Mucosa of descending colon (tissue), 3 donors: ENCODE data around the gene ACACA. TPM values are rescaled to one million over a fixed set of nuclear protein-coding genes. Genes with fewer than 3 reads are reported as not detected.
A peak's percentile ranks its signal among the peaks of the same experiment; 100 is the strongest.

ENCODE experiments used
- ATAC-seq: fragments of 200-7000 bp; cut with Tn5 transposase; one replicate; pipeline ENCODE4 v1.9.1; 2020; ENCODE audit warnings: mild to moderate bottlenecking, moderate library complexity
- DNase-seq, 3 donors: peaks; one replicate each; pipeline ENCODE4 v3.0.0-alpha.2; 2020
- H3K36me3 ChIP-seq: fragments of 200-600 bp; one replicate; pipeline ENCODE4 v1.8.0; 2021; ENCODE audit warnings: low read depth, mild to moderate bottlenecking
- H3K4me1 ChIP-seq: fragments of 200-600 bp; one replicate; pipeline ENCODE4 v1.8.0; 2021; ENCODE audit warnings: low read depth, mild to moderate bottlenecking
- H3K4me3 ChIP-seq: fragments of 200-600 bp; one replicate; pipeline ENCODE4 v1.8.0; 2021; ENCODE audit warnings: mild to moderate bottlenecking
- H3K9me3 ChIP-seq: fragments of 200-600 bp; one replicate; pipeline ENCODE4 v1.8.0; 2021; ENCODE audit warnings: mild to moderate bottlenecking
- intact Hi-C, 2 donors: fragments of 100-400 bp; cut with DNase I in 1 of 2; cut with micrococcal nuclease in 1 of 2; formaldehyde crosslinking; loops; one replicate each; pipeline versions ENCODE4 v1.11.0 to v1.11.1; 2022; cut with DNase I, micrococcal nuclease
- total RNA-seq, 3 donors: library from RNA; stranded (reverse); fragmentation: NEBNext Ultra II Directional in 2 of 3; extraction: Animal tissue kit (Norgen Biotek cat#: 25700) in 2 of 3; gene quantifications; one replicate each; pipeline versions ENCODE4 v1.2.1 to v1.2.4, GENCODE V29; 2021 to 2023
- TF ChIP-seq, protein P1 (sequence below): fragments of 200-600 bp; IDR thresholded peaks from one replicate; pipeline ENCODE4 v1.8.0; 2022; ENCODE audit warnings: antibody characterized with exemption, mild to moderate bottlenecking
- donor health status: DM: no; HTN: no; CAD: no; lungs with moderate emphysema.
- donor health status: DM: no; HTN: no; CAD: no.
- donor health status: DM: no; HTN: yes; CAD: no.

The ACACA gene
- total RNA-seq, 3 donors from 2014 or later = 58.5 to 64.1 (median 60.3) TPM

DNA sequence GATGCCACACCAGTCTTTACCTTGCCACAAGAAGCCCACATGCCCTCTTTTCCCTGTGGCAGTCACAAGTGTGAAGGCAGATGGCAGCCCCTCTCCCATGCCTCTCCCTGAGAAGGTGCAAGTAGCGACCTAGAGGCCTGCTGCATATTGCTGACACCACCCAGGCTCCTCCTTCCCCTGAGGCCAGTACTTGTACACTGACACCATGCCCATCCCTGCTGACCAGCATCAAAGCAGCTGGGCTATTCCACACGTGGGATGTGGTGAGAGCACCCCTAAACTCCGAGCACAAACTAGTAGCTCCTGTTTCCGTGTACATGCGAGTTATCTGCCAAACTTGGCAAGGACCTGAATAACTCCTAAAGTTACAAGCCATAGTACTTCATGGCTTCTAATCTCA lies 308.5 kb downstream of the ACACA start:
- intact Hi-C loops = no loop called here
- no peak for ATAC-seq
- no peaks in the 10 kb centered on the region for H3K36me3 ChIP-seq

DNA sequence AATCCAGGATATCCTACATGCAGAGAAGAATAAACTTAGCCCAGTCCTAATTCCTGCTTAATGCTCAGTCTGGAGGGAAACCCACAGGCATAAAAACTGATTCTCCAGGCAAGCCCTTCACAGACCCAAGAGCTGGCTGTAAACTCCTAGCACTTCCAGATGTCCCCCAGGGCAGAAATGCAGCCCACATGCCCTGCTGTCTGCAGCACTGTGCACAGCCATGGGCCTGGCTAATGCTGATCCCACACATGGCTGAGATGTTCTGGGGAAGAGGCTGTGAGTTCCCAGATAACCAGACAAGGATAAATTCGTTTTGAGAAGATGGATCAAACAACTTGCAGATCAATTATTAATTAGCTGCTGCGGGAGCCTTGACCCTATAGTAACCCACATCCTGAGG lies 309.5 kb downstream of the ACACA start:
- Histone ChIP-seq H3K36me3 (no peaks in the 10 kb centered on the region), H3K9me3 (no peaks in the 10 kb centered on the region), H3K4me3 (no peak overlapping the region), H3K4me1 (peaks cover 10% of the 10 kb centered on the region)
- TF ChIP-seq, protein P1, sequence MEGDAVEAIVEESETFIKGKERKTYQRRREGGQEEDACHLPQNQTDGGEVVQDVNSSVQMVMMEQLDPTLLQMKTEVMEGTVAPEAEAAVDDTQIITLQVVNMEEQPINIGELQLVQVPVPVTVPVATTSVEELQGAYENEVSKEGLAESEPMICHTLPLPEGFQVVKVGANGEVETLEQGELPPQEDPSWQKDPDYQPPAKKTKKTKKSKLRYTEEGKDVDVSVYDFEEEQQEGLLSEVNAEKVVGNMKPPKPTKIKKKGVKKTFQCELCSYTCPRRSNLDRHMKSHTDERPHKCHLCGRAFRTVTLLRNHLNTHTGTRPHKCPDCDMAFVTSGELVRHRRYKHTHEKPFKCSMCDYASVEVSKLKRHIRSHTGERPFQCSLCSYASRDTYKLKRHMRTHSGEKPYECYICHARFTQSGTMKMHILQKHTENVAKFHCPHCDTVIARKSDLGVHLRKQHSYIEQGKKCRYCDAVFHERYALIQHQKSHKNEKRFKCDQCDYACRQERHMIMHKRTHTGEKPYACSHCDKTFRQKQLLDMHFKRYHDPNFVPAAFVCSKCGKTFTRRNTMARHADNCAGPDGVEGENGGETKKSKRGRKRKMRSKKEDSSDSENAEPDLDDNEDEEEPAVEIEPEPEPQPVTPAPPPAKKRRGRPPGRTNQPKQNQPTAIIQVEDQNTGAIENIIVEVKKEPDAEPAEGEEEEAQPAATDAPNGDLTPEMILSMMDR = no peak
- intact Hi-C loops = no loop called here
- ATAC-seq (no peak), DNase-seq (no peak)

More for the DNA sequence above, 308.5 kb downstream of the ACACA start:
- H3K4me1 ChIP-seq = peaks cover under 1% of the 10 kb centered on the region
- H3K4me3 ChIP-seq = no peak overlapping the region
- TF ChIP-seq, protein P1 = no peak
- DNase-seq = no peak
- no peaks in the 10 kb centered on the region for H3K9me3 ChIP-seq

DNA sequence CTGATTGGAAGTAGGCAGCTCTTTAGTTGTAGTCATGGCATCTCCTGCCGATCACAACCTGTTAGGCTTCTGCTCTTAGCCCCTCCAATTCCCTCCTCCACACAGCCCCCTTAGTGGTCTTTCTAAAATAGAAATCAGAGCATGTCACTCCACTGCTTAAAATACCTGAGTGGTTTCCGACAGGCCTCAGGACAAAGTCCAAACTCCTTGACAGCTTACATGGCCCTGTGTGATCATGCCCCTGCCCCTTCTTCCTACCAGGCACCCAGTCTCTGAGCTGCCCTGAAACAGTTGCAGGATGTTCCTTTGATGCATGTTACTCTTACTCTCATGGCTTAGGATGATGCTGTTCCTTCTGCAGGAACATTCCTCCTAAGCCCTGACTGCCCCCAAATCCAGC lies 310.6 kb downstream of the ACACA start:
- DNase-seq (no peak), ATAC-seq (no peak)
- TF ChIP-seq, protein P1 = no peak
- no peak overlapping the region for H3K4me3 ChIP-seq
- H3K9me3 ChIP-seq = no peaks in the 10 kb centered on the region
- peaks cover 20% of the 10 kb centered on the region for H3K4me1 ChIP-seq
- no peaks in the 10 kb centered on the region for H3K36me3 ChIP-seq
- intact Hi-C loops = no loop called here

DNA sequence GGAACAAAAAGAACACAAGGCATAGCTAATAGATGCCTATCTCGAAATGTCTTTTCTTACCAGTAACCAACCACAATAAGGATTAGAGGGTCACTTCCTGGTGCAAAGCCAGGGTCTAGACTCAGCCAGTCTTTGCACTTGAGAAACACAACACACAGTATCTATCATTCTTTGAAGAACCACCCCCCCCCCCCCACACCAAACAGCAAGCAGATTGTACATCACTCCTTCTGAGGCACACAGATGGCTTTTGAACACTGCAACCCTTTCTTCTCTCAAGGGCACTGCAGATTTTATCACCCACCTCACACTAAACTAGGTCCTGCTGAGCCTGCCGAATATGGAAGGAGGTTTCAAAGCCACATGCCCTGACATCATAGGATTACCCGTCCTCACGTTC lies 312.2 kb downstream of the ACACA start:
- ATAC-seq (no peak), DNase-seq (no peak)
- H3K36me3 ChIP-seq = no peaks in the 10 kb centered on the region
- TF ChIP-seq, protein P1 = no peak
- no peak overlapping the region for H3K4me3 ChIP-seq
- peaks cover 20% of the 10 kb centered on the region for H3K4me1 ChIP-seq
- intact Hi-C loops = no loop called here
- H3K9me3 ChIP-seq = no peaks in the 10 kb centered on the region

DNA sequence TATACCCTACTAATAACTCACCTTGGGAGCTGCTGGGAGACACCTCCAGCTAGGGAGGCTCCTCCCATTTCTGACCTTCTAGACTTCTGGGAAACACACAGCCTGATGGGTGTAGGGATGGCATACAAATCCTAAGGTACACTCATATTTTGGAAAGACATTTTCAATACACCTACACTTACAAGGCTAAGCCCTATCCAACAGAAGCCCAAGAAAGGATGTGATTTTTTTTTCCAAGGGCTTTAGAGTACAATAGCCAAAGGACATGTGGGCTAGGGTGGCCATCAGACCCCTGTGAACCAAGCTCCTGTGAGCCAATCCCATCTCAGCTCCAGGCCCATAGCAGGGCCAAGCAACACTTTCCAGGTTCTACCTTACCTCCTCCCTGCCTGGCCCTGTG lies 313.9 kb downstream of the ACACA start:
- TF ChIP-seq, protein P1 = no peak
- Histone ChIP-seq H3K36me3 (no peaks in the 10 kb centered on the region), H3K9me3 (no peaks in the 10 kb centered on the region), H3K4me1 (peaks cover 23% of the 10 kb centered on the region), H3K4me3 (no peak overlapping the region)
- ATAC-seq (peak; percentile 7), DNase-seq (no peak)
- intact Hi-C loops = no loop called here

DNA sequence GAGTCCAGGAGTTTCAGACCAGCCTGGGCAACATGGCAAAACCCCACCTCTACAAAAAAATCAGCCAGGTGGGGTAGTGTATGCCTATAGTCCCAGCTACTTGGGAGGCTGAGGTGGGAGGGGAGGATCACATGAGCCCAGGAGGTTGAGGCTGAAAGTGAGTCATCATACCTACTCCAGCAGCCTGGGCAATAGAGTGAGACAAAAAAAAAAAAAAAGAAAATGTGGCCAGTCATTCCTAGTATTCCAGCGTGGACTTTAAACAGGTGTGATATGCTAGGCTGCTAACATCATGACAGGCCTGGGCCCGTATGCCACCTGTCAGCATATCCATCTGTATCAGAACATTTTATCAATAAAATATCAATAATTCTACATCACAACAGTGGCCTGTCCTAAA lies 314.6 kb downstream of the ACACA start:
- H3K4me3 ChIP-seq = no peak overlapping the region
- H3K36me3 ChIP-seq = peaks cover under 1% of the 10 kb centered on the region
- H3K4me1 ChIP-seq = peaks cover 23% of the 10 kb centered on the region
- H3K9me3 ChIP-seq = no peaks in the 10 kb centered on the region
- peak; percentile 95 for ATAC-seq
- TF ChIP-seq, protein P1 = no peak
- peak in 2 of 3 donors; percentile 40 to 44 for DNase-seq
- intact Hi-C loops = no loop called here
